ENCODE results near the gene MRFAP1L1.
A peak's percentile ranks its signal among the peaks of the same experiment; 100 is the strongest.

The MRFAP1L1 gene

GRCh38 chr4:6748286-6748685, 38.6 kb upstream of the MRFAP1L1 start:
- Histone ChIP-seq H3K9me3 (ENCODE audit: severe bottlenecking) (no peaks in the 10 kb centered on the region), H3K27ac (no peak overlapping the region)

DNA sequence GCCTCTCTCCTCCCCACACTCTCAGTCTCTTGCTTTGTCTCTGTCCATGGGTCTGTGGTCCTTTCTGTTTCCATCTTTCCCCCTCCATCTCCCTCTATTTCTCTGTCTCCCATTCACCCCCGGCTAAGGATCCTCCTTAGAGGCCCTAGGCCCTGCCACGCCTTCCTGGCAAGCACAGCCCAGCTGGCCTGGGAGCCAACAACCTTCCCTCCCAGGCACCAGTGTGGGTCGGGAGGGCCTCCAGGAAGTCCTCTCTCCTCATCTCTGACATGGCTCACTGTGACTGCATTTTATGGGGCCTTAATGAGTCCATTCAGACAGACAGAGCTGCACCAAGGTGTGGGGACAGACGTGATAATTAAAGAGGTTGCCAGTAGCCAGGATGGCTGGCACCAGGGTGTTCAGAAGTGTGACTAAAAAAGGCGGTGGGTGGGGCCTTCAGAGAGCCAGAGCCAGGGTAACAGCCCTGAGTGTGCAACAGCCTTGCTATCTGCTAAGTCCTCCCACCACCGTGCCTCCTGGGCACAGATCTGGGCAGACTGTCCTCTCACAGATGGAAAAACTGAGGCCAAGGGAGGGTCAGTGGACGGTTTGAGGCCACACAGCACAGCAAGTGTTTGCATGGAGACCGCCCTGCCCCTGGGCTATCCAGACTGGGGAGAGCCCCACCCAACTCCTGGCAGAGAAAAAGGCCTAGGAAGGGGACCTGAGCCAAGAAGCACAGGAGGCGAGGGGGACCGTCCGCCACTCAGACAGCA, 37.8 kb upstream of the MRFAP1L1 start:
- Histone ChIP-seq H3K27me3 (ENCODE audit: insufficient read depth, low read depth, severe bottlenecking) (no peaks in the 10 kb centered on the region), H3K36me3 (no peaks in the 10 kb centered on the region), H3K4me3 (ENCODE audit: low read depth, low read length) (no peak overlapping the region), H3K9me3 (ENCODE audit: severe bottlenecking) (no peaks in the 10 kb centered on the region), H3K27ac (no peak overlapping the region)
- no peak for DNase-seq
- TF ChIP-seq, protein P1, sequence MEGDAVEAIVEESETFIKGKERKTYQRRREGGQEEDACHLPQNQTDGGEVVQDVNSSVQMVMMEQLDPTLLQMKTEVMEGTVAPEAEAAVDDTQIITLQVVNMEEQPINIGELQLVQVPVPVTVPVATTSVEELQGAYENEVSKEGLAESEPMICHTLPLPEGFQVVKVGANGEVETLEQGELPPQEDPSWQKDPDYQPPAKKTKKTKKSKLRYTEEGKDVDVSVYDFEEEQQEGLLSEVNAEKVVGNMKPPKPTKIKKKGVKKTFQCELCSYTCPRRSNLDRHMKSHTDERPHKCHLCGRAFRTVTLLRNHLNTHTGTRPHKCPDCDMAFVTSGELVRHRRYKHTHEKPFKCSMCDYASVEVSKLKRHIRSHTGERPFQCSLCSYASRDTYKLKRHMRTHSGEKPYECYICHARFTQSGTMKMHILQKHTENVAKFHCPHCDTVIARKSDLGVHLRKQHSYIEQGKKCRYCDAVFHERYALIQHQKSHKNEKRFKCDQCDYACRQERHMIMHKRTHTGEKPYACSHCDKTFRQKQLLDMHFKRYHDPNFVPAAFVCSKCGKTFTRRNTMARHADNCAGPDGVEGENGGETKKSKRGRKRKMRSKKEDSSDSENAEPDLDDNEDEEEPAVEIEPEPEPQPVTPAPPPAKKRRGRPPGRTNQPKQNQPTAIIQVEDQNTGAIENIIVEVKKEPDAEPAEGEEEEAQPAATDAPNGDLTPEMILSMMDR (IDR thresholded peaks at IDR 0.05; ENCODE audit: low read depth, low read length), result no peak

More at GRCh38 chr4:6748286-6748685, 38.6 kb upstream of the MRFAP1L1 start:
- H3K27me3 ChIP-seq (ENCODE audit: insufficient read depth, low read depth, severe bottlenecking), result no peaks in the 10 kb centered on the region
- TF ChIP-seq, protein P1 (IDR thresholded peaks at IDR 0.05; ENCODE audit: low read depth, low read length), result no peak
- H3K36me3 ChIP-seq, result no peaks in the 10 kb centered on the region
- H3K4me3 ChIP-seq (ENCODE audit: low read depth, low read length), result no peak overlapping the region
- no peak for DNase-seq

DNA sequence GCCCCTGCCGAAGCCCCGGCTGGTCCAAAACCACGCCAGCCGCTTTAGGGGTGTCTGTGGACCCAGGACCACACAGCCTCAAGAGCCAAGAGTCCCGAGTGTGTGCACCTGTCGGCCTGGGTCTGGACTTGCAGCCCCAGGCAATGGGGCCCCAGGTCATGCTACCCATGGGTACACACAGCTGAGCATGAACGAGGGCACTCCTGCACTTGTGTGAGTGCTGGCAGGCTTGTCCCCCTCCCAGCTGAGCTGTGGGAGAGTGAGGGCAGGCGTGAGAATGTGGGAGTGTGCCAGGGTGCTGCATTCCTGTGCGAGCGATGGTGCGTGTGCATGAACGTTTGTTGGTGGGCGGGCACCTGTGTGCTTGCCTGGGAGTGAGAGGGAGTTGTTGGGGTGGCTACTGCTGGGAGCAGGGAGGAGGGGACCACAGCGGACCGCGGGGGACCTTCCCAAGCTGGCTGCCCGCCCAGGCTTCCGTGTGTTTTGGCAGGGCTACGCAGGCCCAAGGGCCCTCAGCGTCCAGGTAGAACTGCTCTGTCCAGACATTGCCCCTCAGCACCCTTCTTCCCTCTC, 37.1 kb upstream of the MRFAP1L1 start:
- Histone ChIP-seq H3K9me3 (ENCODE audit: severe bottlenecking) (no peaks in the 10 kb centered on the region), H3K4me3 (ENCODE audit: low read depth, low read length) (no peak overlapping the region), H3K27ac (no peak overlapping the region), H3K36me3 (no peaks in the 10 kb centered on the region), H3K27me3 (ENCODE audit: insufficient read depth, low read depth, severe bottlenecking) (no peaks in the 10 kb centered on the region)
- TF ChIP-seq, protein P1 (IDR thresholded peaks at IDR 0.05; ENCODE audit: low read depth, low read length), result no peak
- no peak for DNase-seq

DNA sequence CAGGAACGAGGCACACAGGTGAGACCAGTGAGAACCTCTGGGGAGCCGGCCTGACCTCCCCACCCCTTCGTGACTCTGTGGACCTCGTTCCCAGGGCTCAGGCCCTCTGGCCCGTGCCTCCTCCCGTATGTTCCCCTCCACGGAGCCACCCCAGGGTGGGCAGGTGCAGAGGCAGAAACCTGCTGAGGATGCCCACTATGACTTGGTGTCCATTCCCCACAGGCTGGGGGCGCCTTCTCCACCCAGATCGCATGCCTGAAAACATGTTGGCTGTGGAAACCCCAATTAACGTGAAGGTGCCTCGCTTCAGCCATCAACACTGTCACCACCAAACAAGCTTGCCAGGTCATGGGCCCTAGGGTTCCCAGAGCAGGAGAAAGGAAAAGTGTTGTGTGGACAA, 33.3 kb upstream of the MRFAP1L1 start:
- TF ChIP-seq, protein P1 (IDR thresholded peaks at IDR 0.05; ENCODE audit: low read depth, low read length), result peak; percentile 2; the same call in 1 of the 2 replicates

GRCh38 chr4:6742507-6742906, 32.8 kb upstream of the MRFAP1L1 start:
- no peak for DNase-seq
- no peaks in the 10 kb centered on the region for H3K27me3 ChIP-seq (ENCODE audit: insufficient read depth, low read depth, severe bottlenecking)
- H3K36me3 ChIP-seq, result no peaks in the 10 kb centered on the region
- H3K27ac ChIP-seq, result no peak overlapping the region
- peaks cover 6% of the 10 kb centered on the region for H3K9me3 ChIP-seq (ENCODE audit: severe bottlenecking)
- H3K4me3 ChIP-seq (ENCODE audit: low read depth, low read length), result no peak overlapping the region
- TF ChIP-seq, protein P1 (IDR thresholded peaks at IDR 0.05; ENCODE audit: low read depth, low read length), result no peak

More for the DNA sequence above, 33.3 kb upstream of the MRFAP1L1 start:
- Histone ChIP-seq H3K9me3 (ENCODE audit: severe bottlenecking) (peaks cover 6% of the 10 kb centered on the region), H3K27ac (no peak overlapping the region), H3K36me3 (no peaks in the 10 kb centered on the region), H3K27me3 (ENCODE audit: insufficient read depth, low read depth, severe bottlenecking) (no peaks in the 10 kb centered on the region), H3K4me3 (ENCODE audit: low read depth, low read length) (no peak overlapping the region)
- no peak for DNase-seq
